ENCODE measurements around the gene UNC119B.

Gene UNC119B

GRCh38 chr12:120758798-120759590 lies 48.7 kb downstream of the UNC119B start:
- no peak overlapping the region for H3K4me3 ChIP-seq
- H3K27ac ChIP-seq: no peak overlapping the region

- peak overlapping the region in 5 of 21 experiments; percentile 3 to 76 (median 27) for H3K27ac ChIP-seq
- no peak overlapping the region for H3K4me3 ChIP-seq
Measured at GRCh38 chr12:120759591-120760348, 49.5 kb downstream of the UNC119B start.

- Histone ChIP-seq H3K4me3 (no peak overlapping the region), H3K27ac (peak overlapping the region in 6 of 21 experiments; percentile 17 to 76 (median 42))
Measured at GRCh38 chr12:120760349-120761254, 50.3 kb downstream of the UNC119B start.

- H3K4me3 ChIP-seq: no peak overlapping the region
- peak overlapping the region in 10 of 21 experiments; percentile 3 to 76 (median 45) for H3K27ac ChIP-seq
Measured at GRCh38 chr12:120761519-120761934, 51.3 kb downstream of the UNC119B start.

- Histone ChIP-seq H3K27ac (peak overlapping the region in 10 of 21 experiments; percentile 3 to 68 (median 45)), H3K4me3 (no peak overlapping the region)
Measured at GRCh38 chr12:120762086-120762485, 51.8 kb downstream of the UNC119B start.

- H3K4me3 ChIP-seq: no peak overlapping the region
- H3K27ac ChIP-seq: peak overlapping the region in 3 of 21 experiments; percentile 1 to 32 (median 6)
Measured at GRCh38 chr12:120763250-120763649, 53.0 kb downstream of the UNC119B start.

GRCh38 chr12:120764816-120765215 lies 54.6 kb downstream of the UNC119B start:
- no peak overlapping the region for H3K4me3 ChIP-seq
- no peak overlapping the region for H3K27ac ChIP-seq

- H3K27ac ChIP-seq: peak overlapping the region in 3 of 21 experiments; percentile 2 to 37 (median 23)
- no peak overlapping the region for H3K4me3 ChIP-seq
Measured at GRCh38 chr12:120766566-120766965, 56.3 kb downstream of the UNC119B start.

GRCh38 chr12:120767071-120768024 lies 57.1 kb downstream of the UNC119B start:
- no peak overlapping the region for H3K4me3 ChIP-seq
- peak overlapping the region in 3 of 21 experiments; percentile 2 to 37 (median 23) for H3K27ac ChIP-seq

- Histone ChIP-seq H3K4me3 (no peak overlapping the region), H3K27ac (no peak overlapping the region)
Measured at GRCh38 chr12:120771097-120771496, 60.8 kb downstream of the UNC119B start.
